Measurements from ENCODE around the gene ADAMTS18. TPM values are rescaled to one million over a fixed set of nuclear protein-coding genes. Genes with fewer than 3 reads are reported as not detected.

Gene ADAMTS18
- total RNA-seq, 1 experiment from 2014 or later: not detected

DNA sequence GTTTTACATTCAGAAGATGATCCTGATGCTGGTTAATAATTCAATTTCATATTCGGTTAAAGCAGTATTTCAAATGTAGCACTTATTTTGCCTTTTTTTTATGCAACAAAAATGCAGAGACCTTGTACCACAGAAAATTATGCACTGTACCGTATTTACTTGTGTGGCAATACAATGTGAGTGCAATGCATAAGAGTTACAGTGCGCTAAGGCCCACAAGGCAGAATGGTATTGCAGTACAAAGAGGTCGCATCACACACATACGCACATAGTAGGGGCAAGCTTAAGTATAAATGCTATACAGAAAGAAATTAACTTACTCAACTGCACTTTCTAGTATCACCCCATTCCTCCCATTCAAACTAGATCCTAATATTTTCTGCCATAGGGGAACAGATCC, 132.6 kb downstream of the ADAMTS18 start (continued):
- TF ChIP-seq ZBTB33 (IDR thresholded peaks at IDR 0.05; ENCODE audit: extremely low read depth, insufficient replicate concordance, low read length): no peak
- no peak for TF ChIP-seq ATF3 (IDR thresholded peaks at IDR 0.05)
- TF ChIP-seq EZH2 (IDR thresholded peaks at IDR 0.05): no peak
- no peak for TF ChIP-seq ELF1 (IDR thresholded peaks at IDR 0.05; ENCODE audit: borderline replicate concordance, low read depth)

- H3K9ac ChIP-seq (ENCODE audit: low read length): no peak overlapping the region
- H4K20me1 ChIP-seq (ENCODE audit: insufficient read depth): no peaks in the 10 kb centered on the region
- intact Hi-C loops (cut with micrococcal nuclease): no loop called here
- H3K9me3 ChIP-seq (ENCODE audit: control insufficient read depth in 1 of 2, insufficient read depth in 1 of 2, low read depth in 1 of 2, low read length in 2 of 2): no peaks in the 10 kb centered on the region
- H3K9me2 ChIP-seq (ENCODE audit: insufficient read depth): no peaks in the 10 kb centered on the region
- no peak for ATAC-seq
- no peaks in the 10 kb centered on the region for H3K4me1 ChIP-seq (ENCODE audit: control insufficient read depth in 1 of 2, insufficient read depth in 2 of 2, low read length in 2 of 2)
- H3K27me3 ChIP-seq (ENCODE audit: insufficient read depth, low read length): peaks cover 39% of the 10 kb centered on the region
- no peak overlapping the region for H3K4me2 ChIP-seq (ENCODE audit: low read length)
- H2AFZ ChIP-seq (ENCODE audit: low read depth, low read length, poor library complexity, severe bottlenecking): no peak overlapping the region
- H3K79me2 ChIP-seq (ENCODE audit: insufficient read depth, low read length): no peaks in the 10 kb centered on the region
- POLR2A ChIA-PET: no interaction called here
- no TSS peak for BruUV-seq (replicated peaks)
- H3K27ac ChIP-seq (ENCODE audit: low read depth, low read length): no peak overlapping the region
- CTCF ChIA-PET: no interaction called here
- no peak for DNase-seq (ENCODE audit: low read depth, low spot score)
- RAD21 ChIA-PET (ENCODE audit: low non-redundant PET in 1 of 2, low total read pairs in 2 of 2, uncharacterized antibody in 2 of 2, unreplicated experiment in 2 of 2): no interaction called here
- no peak overlapping the region for H3K4me3 ChIP-seq (replicated peaks in 1 of 2; ENCODE audit: low read depth in 1 of 2, low read length in 2 of 2)
- no peaks in the 10 kb centered on the region for H3K36me3 ChIP-seq (ENCODE audit: control insufficient read depth in 1 of 2, insufficient read depth in 2 of 2, low read length in 2 of 2)
- TF ChIP-seq FOSL1 (IDR thresholded peaks at IDR 0.05; ENCODE audit: low read depth) (no peak), SIN3A (IDR thresholded peaks at IDR 0.05; ENCODE audit: low read depth) (no peak), RAD21 (IDR thresholded peaks at IDR 0.05; ENCODE audit: low read depth) (no peak), EGR1 (IDR thresholded peaks at IDR 0.05; ENCODE audit: low read depth) (no peak), ZNF274 (IDR thresholded peaks at IDR 0.05; ENCODE audit: low read depth, low read length) (no peak), TCF7L2 (IDR thresholded peaks at IDR 0.05; ENCODE audit: borderline replicate concordance, extremely low read depth, insufficient read depth, insufficient read length) (no peak), EZH2 (IDR thresholded peaks at IDR 0.05) (no peak), YY1 (IDR thresholded peaks at IDR 0.05; ENCODE audit: extremely low read depth, insufficient replicate concordance, low read depth, low read length) (no peak), SP1 (IDR thresholded peaks at IDR 0.05; ENCODE audit: low read depth) (no peak), EZH2phosphoT487 (IDR thresholded peaks at IDR 0.05; ENCODE audit: borderline replicate concordance) (no peak), CEBPB (IDR thresholded peaks at IDR 0.05; ENCODE audit: low read depth) (no peak), ZFX (IDR thresholded peaks at IDR 0.05) (no peak), SRF (IDR thresholded peaks at IDR 0.05; ENCODE audit: low read depth) (no peak), ZBTB33 (IDR thresholded peaks at IDR 0.05; ENCODE audit: extremely low read depth, insufficient replicate concordance, low read length) (no peak), REST (IDR thresholded peaks at IDR 0.05; ENCODE audit: low read depth) (no peak), POLR2A (IDR thresholded peaks at IDR 0.05; ENCODE audit: borderline replicate concordance, extremely low read depth, insufficient read depth, insufficient read length) (no peak), ATF3 (IDR thresholded peaks at IDR 0.05) (no peak)
Observed at GRCh38 chr16:77300256-77300655, 134.6 kb downstream of the ADAMTS18 start.
